GM18907 (cell line): ENCODE data around the gene CDC42SE2.
"Not testable (repeated sequence)": the region's sequence is repeated elsewhere in the genome, so short reads cannot be mapped to it uniquely, and the experiment has no call there.

Experiments used
- ATAC-seq: cut with Tn5 transposase; IDR thresholded peaks from one replicate; pipeline ENCODE4 v1.9.1; 2021; ENCODE audit warnings: mild to moderate bottlenecking, moderate library complexity; ENCODE audit not compliant: unreplicated experiment

The CDC42SE2 gene

GRCh38 chr5:131316822-131317221 lies 53.0 kb downstream of the CDC42SE2 start:
- no peak for ATAC-seq

GRCh38 chr5:131318455-131318854 lies 54.6 kb downstream of the CDC42SE2 start:
- no peak for ATAC-seq

- ATAC-seq: no peak
Measured at GRCh38 chr5:131321066-131321465, 57.2 kb downstream of the CDC42SE2 start.

- no peak for ATAC-seq
Measured at GRCh38 chr5:131322926-131323325, 59.1 kb downstream of the CDC42SE2 start.

GRCh38 chr5:131323378-131323777 lies 59.5 kb downstream of the CDC42SE2 start:
- no peak for ATAC-seq

- no peak for ATAC-seq
Measured at GRCh38 chr5:131324303-131324702, 60.5 kb downstream of the CDC42SE2 start.

- no peak for ATAC-seq
Measured at GRCh38 chr5:131328536-131329285, 64.9 kb downstream of the CDC42SE2 start.

GRCh38 chr5:131329286-131329560 lies 65.4 kb downstream of the CDC42SE2 start:
- ATAC-seq: no peak

GRCh38 chr5:131330031-131330430 lies 66.2 kb downstream of the CDC42SE2 start:
- ATAC-seq: no peak

- not testable (repeated sequence) for ATAC-seq
Measured at GRCh38 chr5:131335756-131336155, 71.9 kb downstream of the CDC42SE2 start.

- not testable (repeated sequence) for ATAC-seq
Measured at GRCh38 chr5:131336801-131337200, 72.9 kb downstream of the CDC42SE2 start.

GRCh38 chr5:131337240-131338050 lies 73.6 kb downstream of the CDC42SE2 start:
- not testable (repeated sequence) for ATAC-seq

- ATAC-seq: no peak
Measured at GRCh38 chr5:131338051-131338453, 74.2 kb downstream of the CDC42SE2 start.

GRCh38 chr5:131344288-131344687 lies 80.4 kb downstream of the CDC42SE2 start:
- ATAC-seq: not testable (repeated sequence)

- ATAC-seq: not testable (repeated sequence)
Measured at GRCh38 chr5:131346204-131346603, 82.4 kb downstream of the CDC42SE2 start.

- ATAC-seq: no peak
Measured at GRCh38 chr5:131353991-131354390, 90.1 kb downstream of the CDC42SE2 start.

- peak; percentile 50 for ATAC-seq
Measured at GRCh38 chr5:131355971-131356528, 92.2 kb downstream of the CDC42SE2 start.

GRCh38 chr5:131356619-131357018 lies 92.8 kb downstream of the CDC42SE2 start:
- no peak for ATAC-seq

- ATAC-seq: peak; percentile 54
Measured at GRCh38 chr5:131357739-131358561, 94.1 kb downstream of the CDC42SE2 start.

GRCh38 chr5:131361677-131362315 lies 97.9 kb downstream of the CDC42SE2 start:
- ATAC-seq: no peak
